ENCODE measurements around the gene CDH5.

DNA sequence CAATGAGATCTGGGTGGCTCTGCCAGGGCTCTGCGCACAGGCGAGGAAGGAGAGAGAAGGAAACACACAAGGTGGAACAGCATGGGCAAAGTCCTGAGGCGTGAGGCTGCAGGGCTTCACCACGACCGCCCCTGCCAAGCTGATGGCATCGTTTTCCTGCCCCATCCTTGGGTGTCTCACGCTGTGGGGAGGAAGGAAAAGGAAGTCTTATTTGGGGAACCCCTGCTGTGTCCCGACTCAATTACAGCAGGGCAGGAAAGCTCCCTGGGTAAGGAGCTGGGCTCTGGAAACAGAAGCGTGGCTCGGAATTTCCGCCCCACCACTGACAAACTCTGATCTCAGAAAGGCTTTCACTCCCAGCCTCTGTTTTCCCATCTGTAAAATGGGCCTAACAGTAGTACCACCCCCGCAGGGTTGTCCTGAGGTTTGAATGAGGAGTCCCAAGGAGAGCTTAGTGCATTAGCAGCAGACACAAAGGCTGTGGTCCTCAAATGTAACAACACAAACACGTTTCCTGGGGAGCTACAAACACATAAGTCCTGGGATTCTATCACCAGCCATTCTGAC is 3.2 kb upstream of the CDH5 start:
- TF ChIP-seq TAF1 (IDR thresholded peaks at IDR 0.05; ENCODE audit: borderline replicate concordance, low read depth, low read length) (no peak), POLR2AphosphoS5 (IDR thresholded peaks at IDR 0.05; ENCODE audit: low read depth, low read length) (no peak)
